ENCODE measurements around the gene VSTM2A. TPM values are rescaled to one million over a fixed set of nuclear protein-coding genes. Genes with fewer than 3 reads are reported as not detected.

The VSTM2A gene
- total RNA-seq, 1 donor from 2014 or later: 0.82 TPM

Small RNA genes within 50 kb of the gene (small RNA-seq; reads per million reads assigned to genes)
- not detected for gene RNU6-1125P (ENCODE audit: low replicate concordance)

Other genes with a start within 250 kb of the VSTM2A start
- gene SEC61G, start 216.8 kb downstream of the VSTM2A start, total RNA-seq: 105 TPM

Measured in tongue (tissue), 2 donors.